DMS53 treated with DMSO at 0.1 percent for 48 hours (cell line): ENCODE data around the gene SLC38A4.
"Not testable (repeated sequence)": the region's sequence is repeated elsewhere in the genome, so short reads cannot be mapped to it uniquely, and the experiment has no call there.

Experiments used
- DNase-seq: peaks from one replicate; lab custom pipeline; 2025; ENCODE audit not compliant: unreplicated experiment; lab: John Stamatoyannopoulos, UW

SLC38A4 gene, protein sequence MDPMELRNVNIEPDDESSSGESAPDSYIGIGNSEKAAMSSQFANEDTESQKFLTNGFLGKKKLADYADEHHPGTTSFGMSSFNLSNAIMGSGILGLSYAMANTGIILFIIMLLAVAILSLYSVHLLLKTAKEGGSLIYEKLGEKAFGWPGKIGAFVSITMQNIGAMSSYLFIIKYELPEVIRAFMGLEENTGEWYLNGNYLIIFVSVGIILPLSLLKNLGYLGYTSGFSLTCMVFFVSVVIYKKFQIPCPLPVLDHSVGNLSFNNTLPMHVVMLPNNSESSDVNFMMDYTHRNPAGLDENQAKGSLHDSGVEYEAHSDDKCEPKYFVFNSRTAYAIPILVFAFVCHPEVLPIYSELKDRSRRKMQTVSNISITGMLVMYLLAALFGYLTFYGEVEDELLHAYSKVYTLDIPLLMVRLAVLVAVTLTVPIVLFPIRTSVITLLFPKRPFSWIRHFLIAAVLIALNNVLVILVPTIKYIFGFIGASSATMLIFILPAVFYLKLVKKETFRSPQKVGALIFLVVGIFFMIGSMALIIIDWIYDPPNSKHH

DNA sequence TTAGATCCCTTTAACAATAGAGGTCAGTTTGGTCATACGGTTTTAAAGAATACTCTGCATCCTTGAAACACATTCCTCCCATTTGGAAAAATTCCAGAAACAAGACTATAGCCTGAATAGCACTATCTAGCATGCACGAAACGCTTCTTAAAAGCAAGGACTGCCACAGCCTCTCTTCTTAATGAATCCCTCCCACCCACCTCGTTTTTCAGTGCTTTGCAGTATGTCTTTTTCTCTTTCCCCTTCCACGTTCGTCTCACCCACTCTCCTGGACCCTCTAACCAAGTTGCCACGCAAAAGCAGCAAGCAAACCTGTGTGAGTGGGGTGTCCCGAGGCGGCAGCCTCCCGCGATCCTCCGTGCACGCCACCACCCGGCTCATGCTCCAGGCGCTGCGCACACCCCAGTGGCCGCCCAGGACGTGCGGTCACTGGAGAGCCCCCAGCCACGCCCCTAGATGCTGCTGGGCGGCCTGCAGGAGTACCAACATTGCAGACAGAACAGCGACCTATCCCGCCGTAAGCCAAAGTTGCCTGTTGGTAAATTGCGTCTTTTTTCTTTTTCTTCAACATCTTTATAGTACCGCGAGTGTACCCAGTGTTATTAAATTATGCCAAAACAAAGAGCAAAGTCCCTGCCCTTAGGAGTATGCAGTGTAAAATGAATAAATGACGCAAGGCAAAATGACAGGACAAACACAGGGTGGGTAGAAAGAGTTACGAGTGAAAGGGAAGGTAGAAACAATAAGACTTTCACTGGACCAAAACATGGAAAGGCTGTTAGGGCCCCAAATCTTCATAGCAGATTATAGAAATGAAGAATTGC is at the start of gene SLC38A4:
Gene SLC38A4, minus strand, starts transcription at position 407 of the 824 bp plus-strand sequence. CDS start 32,926 bp downstream, outside the sequence.
- peak; percentile 53 for DNase-seq

DNA sequence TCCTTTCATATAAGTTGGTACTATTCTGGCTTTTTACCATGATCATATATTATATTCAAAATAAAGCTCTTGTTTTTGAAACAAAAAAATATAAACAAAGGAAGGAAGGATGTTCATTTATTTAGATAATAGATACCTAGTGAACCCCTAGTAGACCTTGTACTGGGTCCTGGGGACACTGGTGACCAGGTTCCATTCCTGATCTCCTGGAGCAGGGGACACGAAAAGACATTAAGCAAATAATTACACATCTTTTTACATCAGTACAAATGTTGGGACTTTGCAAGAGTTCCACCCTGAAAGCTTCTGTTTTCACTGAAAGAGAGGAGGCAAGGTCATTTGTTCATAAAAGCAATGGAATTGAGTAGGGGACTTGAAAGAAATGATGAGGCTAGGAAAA is 49.3 kb upstream of the SLC38A4 start:
- DNase-seq = no peak

DNA sequence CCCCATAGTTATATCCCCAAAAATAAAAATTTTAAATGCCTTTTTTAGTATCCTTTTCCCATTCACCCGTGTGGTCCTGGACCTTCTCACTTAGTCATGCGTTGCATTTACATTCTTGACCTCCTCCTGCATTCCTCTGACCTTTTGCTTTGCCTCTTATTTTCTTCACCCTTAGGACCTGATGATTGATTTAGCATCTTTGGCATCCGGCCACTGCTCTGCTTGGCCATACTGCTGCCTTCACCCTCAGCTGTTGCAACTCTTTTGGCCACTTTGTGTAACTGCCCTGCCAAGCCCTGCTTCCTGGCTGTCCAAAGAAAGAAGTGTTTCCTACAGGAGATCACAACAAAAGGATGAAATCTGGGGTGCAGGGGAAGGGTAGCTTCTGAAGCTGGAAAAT is 48.8 kb upstream of the SLC38A4 start:
- no peak for DNase-seq

- no peak for DNase-seq
Measured at GRCh38 chr12:46872135-46872534, 46.3 kb upstream of the SLC38A4 start.

GRCh38 chr12:46865311-46865710 is 39.5 kb upstream of the SLC38A4 start:
- no peak for DNase-seq

GRCh38 chr12:46858368-46858767 is 32.6 kb upstream of the SLC38A4 start:
- no peak for DNase-seq

- DNase-seq = no peak
Measured at GRCh38 chr12:46857486-46857885, 31.7 kb upstream of the SLC38A4 start.

- DNase-seq = no peak
Measured at GRCh38 chr12:46855760-46856159, 30.0 kb upstream of the SLC38A4 start.

DNA sequence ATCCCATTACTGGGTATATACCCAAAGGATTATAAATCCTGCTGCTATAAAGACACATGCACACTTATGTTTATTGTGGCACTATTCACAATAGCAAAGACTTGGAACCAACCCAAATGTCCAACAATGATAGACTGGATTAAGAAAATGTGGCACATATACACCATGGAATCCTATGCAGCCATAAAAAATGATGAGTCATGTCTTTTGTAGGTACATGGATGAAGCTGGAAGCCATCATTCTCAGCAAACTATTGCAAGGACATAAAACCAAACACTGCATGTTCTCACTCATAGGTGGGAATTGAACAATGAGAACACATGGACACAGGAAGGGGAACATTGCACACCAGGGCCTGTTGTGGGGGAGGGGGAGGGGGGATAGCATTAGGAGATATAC is 28.4 kb upstream of the SLC38A4 start:
- DNase-seq = not testable (repeated sequence)

DNA sequence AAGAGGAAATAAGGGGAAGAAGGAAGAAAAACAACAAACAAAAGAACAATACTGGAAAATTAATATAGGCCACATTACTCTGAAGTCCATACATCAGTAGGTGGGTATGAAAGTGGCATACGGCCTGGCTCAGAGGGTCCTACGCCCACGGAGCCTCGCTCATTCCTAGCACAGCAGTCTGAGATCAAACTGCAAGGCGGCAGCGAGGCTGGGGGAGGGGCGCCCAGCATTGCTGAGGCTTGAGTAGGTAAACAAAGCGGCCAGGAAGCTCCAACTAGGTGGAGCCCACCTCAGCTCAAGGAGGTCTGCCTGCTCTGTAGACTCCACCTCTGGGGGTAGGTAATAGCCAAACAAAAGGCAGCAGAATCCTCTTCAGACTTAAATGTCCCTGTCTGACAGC is 23.0 kb upstream of the SLC38A4 start:
- DNase-seq = not testable (repeated sequence)

- DNase-seq = no peak
Measured at GRCh38 chr12:46847001-46847400, 21.2 kb upstream of the SLC38A4 start.

GRCh38 chr12:46843811-46844210 is 18.0 kb upstream of the SLC38A4 start:
- no peak for DNase-seq

GRCh38 chr12:46841891-46842290 is 16.1 kb upstream of the SLC38A4 start:
- DNase-seq = no peak

DNA sequence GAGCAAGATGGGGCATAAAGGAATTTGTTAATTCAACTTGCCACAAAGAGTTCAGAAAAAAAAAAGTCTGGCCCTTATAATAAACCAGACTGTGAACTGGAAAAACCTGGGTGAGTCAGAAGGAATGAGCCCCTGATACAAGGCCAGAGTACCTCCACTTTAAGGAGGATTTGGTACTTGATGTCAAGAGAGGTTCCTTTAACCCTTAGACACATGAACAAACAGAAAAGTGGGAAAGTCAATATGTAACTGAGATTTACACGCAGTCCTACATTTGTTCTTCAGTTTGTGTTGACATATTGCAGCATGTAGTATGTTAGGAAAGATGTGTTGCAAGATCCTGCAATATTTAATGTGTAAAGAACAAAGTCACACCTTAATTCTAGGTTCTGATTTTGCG is 14.2 kb upstream of the SLC38A4 start:
- DNase-seq = peak; percentile 59

GRCh38 chr12:46839232-46839631 is 13.4 kb upstream of the SLC38A4 start:
- DNase-seq = no peak

DNA sequence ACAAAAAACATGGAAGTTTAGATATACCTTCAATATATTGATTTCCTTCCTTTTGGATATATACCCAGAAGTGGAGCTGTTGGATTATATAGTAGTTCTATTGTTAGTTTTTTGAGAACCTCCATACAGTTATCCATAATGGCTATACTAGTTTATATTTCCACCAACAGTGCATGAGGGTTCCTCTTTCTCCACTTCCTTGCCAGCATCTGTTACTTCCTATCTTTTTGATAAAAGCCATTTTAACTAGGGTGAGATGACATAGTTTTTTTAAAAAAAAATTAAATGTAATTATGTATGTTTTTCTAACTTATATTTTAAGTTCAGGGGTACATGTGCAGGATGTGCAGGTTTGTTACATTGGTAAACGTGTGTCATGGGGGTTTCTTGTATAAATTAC is 10.0 kb upstream of the SLC38A4 start:
- no peak for DNase-seq

DNA sequence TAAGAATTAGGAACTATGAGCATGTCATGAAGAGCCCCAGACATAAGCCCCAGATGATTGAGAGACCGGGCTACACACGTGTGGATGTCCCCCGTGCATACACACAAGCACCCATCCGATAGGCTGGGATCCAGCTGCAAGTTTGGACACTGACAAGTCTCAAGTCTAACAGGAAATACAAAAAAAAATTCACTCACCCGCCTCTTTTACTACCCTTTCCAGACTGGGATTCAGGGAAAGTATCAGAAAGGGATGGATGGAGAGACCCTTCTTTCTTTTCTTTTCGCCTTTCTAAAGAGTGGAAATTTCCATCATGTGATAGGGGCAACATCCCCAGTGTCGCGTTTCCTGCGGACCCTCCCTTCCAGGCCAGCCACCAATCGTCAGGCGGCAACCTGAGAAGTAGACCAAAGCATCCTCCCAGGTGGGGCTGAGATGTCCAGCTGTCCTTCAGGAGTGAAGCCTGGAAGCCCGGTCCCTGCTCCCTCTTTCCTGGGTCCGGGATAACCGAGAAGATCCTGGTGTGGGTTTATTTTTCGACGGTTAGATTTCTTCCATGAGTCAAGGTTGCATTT is 6.4 kb upstream of the SLC38A4 start:
- no peak for DNase-seq

DNA sequence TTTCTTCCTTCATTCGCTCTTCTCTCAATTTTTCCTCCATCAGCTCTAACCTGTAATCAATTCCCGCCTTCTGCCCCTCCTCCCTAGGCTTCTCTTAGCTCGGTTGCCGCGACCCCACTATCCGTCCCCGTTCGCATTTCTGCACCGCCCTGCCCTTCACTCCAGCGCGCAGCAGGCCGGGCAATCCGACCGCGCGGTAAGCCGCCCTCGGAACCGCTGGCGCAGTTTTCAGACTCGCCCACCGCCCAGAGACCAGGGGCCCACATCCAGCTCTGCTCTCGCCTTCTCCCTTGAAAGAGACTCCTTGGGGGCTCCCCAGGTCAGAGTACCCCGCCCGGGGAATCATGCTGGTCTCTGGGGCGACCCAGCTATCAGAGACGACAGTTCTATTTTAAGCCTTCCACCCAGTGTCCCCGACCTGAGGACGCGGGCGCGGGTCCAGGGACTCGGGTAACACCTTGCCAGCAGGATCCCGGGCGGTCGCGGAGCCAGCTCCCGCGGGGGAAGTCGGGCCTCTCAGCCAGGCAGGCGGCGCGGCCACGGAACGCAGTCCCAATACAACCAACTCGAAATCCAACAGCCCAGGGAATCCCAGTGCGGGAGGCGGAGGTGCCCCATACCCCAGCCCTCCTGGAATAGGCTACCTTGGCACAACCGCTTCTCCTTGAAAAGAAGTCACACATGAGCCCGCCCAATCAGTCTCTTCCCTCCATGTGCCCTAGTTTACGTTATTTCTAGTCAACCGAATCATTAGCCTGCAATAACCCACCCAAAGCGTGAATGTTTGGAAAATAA is 5.7 kb upstream of the SLC38A4 start:
- no peak for DNase-seq

DNA sequence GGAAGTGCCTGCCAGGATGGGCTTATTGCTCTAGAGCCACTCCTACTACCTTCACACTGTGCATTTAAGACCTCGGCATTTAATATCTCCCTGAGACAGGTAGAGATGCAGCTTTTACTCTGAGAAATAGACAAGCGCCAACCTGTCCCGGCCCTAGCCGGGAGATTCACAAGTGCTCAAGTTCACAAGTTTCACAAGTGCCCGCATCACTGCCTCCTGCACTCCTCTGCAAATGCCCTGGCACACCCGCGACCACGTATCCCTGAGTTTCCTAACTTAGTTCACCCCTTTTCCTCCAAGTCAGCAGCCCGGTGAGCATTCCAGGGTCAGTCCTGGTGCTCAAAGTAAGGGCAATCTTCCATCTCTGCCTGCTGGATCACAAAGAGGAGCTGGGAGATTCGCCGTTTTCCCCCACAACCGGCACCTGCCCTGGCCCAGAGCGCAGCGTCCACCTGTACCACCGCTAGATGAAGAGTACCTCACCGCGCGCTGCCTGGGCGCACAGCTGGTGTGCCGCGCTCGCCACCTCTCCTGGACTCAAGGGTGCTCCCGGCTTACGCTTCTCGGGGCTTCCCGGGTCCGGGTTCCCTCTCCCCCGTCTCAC is 5.0 kb upstream of the SLC38A4 start:
- DNase-seq = peak; percentile 45

- no peak for DNase-seq
Measured at GRCh38 chr12:46824709-46825108, 1.1 kb downstream of the SLC38A4 start.
